ENCODE data around the gene SGK2.
A peak's percentile ranks its signal among the peaks of the same experiment; 100 is the strongest.

Gene SGK2

DNA sequence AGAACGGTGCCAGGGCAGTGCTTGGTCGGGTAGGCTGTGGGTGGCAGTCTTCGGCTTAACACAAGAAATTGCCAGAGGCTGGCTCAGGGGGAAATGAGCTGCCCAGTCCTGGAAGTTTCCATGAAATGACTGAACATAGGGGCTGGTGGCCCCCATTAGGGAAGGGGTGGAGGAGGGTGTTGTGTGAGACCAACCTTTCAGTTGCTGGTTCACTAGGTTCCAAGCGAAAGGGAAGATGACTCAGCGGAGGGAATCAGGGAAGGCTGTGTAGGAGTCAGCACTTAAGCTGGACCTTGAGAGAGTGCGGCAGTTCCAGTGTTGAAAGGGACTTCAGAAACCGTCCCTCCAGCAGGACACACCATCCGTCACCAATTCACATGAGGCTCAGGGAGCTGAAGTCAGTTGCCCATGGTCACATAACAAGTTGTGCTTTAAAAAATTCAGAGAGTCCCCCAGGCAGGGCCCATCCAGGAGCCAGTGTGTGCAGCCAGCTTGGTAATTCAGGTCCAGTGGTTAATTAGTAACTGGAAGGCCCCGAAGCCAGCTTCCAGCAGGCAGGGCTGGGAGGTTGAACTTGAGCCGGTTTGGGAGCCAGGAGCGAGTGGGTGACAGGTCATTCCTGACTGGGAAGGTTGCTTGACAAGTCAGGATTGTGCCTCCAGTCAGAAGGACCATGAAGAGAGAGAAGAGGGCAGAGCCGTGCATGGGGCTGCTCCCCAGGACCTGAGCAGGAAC, at the start of gene SGK2:
SGK2 (plus strand) TSS at position 616 of the 735 bp plus-strand sequence. CDS start 7,469 bp downstream, outside the sequence.
- no peak for DNase-seq (ENCODE audit: low read depth)

GRCh38 chr20:43511879-43512278, 46.9 kb upstream of the SGK2 start:
- DNase-seq (ENCODE audit: low read depth) = no peak

GRCh38 chr20:43513372-43513930, 45.4 kb upstream of the SGK2 start:
- no peak for DNase-seq (ENCODE audit: low read depth)

DNA sequence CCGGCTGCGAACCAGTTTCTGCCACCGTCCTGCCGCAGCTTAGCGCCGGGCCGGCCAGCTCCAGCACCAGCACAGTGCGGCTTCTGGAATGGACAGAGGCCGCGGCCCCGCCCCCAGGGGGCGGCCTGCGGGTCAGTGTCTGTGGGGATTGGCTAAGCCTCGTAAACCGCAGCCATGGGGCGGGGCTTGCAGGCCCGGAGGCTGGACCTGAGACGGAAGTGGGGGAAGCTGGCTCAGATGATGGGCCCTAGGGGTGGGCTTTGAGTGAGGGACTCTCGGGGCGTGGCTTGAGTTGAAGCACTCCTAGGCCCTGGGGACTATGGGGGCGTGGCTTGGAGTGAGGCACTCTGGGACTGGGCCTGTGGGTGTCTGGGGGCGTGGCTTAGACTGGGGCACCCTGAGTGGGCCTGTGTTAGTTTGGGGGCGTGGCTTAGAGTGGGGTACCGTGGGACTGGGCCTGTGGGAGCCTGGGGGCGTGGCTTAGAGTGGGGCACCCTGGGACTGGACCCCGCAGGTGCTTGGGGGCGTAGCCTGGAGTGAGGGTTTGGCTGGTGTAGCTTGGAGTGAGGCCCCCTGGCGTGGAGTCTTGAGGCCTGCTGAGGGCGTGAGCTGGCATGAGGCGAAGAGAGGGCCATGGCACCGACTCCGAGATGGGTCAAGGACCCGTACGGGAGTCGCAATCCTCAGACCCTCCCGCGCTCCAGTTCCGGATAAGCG, 44.7 kb upstream of the SGK2 start:
- peak; percentile 97 for DNase-seq (ENCODE audit: low read depth)

DNA sequence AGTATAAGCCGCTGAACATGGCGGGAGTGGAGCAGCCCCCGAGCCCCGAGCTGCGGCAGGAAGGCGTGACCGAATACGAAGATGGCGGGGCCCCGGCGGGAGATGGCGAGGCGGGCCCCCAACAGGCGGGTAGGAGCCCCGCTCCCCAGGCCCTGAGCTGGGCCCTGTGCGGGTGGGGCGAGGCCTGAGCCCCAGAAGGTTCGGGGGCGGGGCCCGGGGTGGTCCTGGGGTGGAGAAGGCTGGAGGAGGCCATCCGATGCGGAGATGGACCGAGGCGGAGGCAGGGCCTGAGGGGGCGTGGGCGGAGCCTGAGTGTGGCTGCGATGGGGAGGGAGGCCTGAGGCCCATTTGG, 44.2 kb upstream of the SGK2 start:
- DNase-seq (ENCODE audit: low read depth) = no peak

GRCh38 chr20:43515628-43516027, 43.2 kb upstream of the SGK2 start:
- DNase-seq (ENCODE audit: low read depth) = no peak

DNA sequence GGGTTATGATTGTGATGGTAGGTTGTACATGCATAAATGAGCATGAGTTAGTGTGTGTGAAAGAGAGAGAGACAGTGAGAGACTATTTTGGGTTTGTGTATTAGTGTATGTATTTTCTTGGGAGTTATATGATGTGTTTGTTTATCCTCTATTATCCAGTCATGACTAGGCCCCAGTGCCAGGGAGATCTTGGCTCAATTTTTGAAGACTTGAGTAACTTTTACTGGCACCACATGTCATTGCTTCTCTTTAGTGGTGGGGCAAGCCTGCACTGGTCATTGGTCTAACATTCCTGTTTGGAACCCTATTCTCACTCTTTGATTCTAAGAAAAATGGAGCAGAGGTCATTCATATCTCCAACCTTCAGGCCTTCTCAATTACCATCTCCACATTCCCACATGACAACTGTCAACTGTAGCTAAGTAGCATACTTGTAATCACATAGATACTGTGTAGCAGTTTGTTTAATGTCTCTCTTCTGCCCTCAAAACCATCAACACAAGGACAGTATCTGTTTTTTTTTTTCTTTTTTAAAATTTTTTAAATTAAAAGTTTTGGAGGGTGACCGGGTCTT, 42.5 kb upstream of the SGK2 start:
- DNase-seq (ENCODE audit: low read depth) = peak; percentile 83

DNA sequence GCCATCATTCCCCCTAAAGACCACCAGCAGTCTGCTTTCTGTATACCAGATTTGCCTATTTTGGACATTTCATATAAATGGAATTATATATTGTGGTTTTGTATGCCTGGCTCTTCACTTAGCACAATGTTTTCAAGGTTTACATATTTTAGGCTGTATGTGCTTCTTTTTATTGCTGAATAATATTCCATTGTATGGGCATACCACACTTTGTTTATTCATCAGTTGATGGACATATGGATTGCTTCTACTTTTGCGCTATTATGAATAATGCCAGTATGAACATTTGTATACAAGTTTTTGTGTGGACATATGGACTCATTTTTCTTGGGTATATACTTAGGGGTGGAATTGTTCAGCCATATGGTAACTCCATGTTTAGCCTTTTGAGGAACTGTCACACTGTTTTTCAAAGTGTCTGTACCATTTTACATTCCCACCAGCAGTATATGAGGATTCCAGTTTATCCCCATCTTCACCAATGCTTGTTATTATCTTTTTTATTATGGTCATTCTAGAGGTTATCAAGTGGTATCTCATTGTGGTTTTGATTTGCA, 38.7 kb upstream of the SGK2 start:
- DNase-seq (ENCODE audit: low read depth) = no peak

GRCh38 chr20:43525021-43525420, 33.8 kb upstream of the SGK2 start:
- DNase-seq (ENCODE audit: low read depth) = peak; percentile 30

GRCh38 chr20:43528258-43528875, 30.5 kb upstream of the SGK2 start:
- DNase-seq (ENCODE audit: low read depth) = no peak

DNA sequence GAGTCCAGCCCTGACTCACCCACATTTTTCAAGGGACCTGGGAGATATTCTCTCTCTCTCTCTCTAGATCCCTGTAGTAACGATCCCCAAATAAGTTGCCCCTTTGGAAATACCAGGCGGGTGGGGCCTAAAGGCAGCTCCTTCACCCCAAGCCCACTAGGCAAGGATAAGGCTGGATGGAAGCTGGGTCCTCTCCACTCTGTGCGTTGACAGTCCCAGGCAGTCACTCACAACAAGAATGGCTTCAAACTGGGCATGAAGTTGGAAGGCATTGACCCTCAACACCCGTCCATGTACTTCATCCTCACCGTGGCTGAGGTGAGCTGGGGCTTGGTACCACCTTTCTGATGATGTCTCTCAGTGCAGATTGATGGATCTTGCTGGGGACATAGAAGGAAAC, 29.8 kb upstream of the SGK2 start:
- no peak for DNase-seq (ENCODE audit: low read depth)

- DNase-seq (ENCODE audit: low read depth) = no peak
Observed at GRCh38 chr20:43529457-43530153, 29.2 kb upstream of the SGK2 start.

DNA sequence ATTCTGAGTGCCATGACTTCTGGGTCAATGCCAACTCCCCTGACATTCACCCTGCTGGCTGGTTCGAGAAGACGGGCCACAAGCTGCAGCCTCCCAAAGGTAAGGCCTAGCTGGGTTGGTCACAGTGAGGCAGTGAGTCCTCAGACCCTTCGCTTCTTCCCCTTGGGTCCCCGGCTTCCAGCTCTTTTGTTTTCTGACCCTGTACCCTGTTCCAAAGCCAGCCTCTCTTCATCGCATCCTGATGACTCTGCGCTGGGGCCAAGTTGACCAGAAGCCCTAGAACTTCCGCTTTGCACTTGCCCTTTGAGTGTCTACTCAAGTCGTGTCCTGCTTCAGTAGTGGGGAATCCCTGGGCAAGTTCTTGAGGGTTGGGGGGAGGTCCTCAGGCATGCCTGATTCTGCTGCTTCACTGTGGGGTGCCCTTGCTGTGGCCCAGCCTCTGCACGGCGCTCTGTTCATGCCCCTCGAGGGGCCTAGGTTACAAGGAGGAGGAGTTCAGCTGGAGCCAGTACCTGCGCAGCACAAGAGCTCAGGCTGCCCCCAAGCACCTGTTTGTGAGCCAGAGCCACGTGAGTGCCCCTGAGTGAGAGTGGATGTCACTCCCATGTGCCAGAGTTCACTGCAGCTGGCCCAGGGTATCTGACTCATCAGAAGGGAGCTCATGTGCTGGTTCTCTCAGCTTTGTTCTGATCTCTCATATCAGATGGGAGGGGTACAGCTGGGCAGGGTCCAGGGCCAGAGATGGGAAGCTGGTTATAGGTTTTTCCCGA, 28.3 kb upstream of the SGK2 start:
- DNase-seq (ENCODE audit: low read depth) = no peak

- no peak for DNase-seq (ENCODE audit: low read depth)
Observed at GRCh38 chr20:43531091-43531443, 27.8 kb upstream of the SGK2 start.

DNA sequence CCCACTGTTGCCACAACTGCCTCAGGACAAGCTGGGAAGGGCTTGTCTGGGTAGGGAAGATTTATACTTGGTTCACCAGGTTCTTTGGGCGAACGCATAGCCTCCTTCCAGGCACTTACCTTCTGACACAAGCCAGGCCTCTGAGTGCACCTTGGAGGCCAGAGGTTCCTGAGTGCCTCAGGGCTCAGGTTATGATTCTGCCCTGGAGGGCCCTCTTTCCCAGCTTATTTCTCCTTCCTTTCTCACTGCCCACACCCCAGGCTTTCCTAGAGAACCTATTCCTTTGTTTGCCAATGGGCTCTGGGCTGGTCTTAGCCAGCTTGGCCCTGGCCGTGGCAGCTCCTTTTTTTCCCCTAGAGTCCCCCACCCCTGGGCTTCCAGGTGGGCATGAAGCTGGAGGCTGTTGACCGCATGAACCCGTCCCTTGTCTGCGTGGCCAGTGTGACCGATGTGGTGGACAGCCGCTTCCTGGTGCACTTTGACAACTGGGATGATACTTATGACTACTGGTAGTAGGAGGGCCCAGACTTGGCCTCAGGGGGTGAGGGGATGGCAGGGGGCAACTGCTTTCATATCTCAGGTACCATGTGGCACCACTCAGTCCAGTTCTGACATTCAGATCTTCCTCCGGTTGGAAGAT, 26.3 kb upstream of the SGK2 start:
- DNase-seq (ENCODE audit: low read depth) = no peak

DNA sequence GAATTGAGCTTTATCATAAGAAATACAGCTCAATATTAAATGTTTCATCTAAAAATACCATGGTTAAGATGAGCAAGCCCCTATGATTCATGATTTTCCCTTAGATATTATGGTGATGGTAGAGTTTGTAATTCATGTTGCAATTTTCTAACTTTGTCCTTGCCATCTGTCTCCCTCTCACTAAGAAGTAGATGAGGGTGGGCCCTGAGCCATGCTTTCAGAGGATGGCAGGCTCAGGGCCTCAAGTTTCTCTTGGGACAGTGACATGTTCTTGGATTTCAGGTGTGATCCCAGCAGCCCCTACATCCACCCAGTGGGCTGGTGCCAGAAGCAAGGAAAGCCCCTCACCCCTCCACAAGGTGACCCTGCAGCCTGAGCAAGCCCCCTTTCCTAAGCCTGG, 25.8 kb upstream of the SGK2 start:
- DNase-seq (ENCODE audit: low read depth) = peak; percentile 22

- no peak for DNase-seq (ENCODE audit: low read depth)
Observed at GRCh38 chr20:43534016-43534415, 24.8 kb upstream of the SGK2 start.

GRCh38 chr20:43534791-43535350, 24.0 kb upstream of the SGK2 start:
- no peak for DNase-seq (ENCODE audit: low read depth)

GRCh38 chr20:43535370-43536004, 23.3 kb upstream of the SGK2 start:
- no peak for DNase-seq (ENCODE audit: low read depth)
